Measurements from ENCODE around the gene MYOG. TPM values are rescaled to one million over a fixed set of nuclear protein-coding genes. Genes with fewer than 3 reads are reported as not detected.

Gene MYOG
- total RNA-seq, 1 experiment from 2014 or later, result not detected

DNA sequence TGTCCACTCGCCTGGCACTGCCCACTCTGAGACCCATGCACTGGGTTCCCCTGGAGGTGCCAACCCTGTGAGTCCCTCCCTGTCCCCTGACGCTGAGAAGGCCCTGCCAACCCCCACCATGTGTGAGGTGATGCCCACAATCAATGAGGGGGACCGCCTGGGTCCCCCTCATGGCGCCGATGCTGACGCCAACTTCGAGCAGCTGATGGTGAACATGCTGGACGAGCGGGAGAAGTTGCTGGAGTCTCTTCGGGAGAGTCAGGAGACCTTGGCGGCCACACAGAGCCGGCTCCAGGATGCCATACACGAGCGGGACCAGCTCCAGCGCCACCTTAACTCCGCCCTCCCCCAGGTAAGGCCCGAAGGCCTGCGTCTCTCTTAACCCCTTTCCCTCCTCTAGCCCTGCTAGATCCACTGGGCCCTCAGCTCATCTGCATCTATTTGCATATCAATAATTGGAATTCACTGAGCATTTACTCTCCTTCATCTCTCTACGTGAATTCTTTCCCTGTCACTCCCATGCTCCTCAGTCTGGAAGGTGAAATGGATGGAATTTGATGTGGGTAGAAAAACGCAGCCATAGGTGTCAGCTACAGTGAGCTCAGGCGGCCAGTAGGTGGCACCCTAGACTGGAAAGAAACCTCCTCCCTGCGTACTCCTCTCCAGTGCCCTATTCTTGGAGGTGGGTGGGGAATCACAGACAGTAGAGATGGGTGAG, 46.8 kb downstream of the MYOG start:
- Histone ChIP-seq H3K56ac (ENCODE audit: insufficient read length, low read depth, low read length) (no peak overlapping the region), H3K27me3 (ENCODE audit: insufficient read depth, low read length) (no peaks in the 10 kb centered on the region), H4K20me1 (ENCODE audit: control insufficient read depth, insufficient read depth, insufficient read length) (no peaks in the 10 kb centered on the region), H2BK120ac (ENCODE audit: low read depth, low read length, poor library complexity, severe bottlenecking) (no peak overlapping the region), H3K79me1 (ENCODE audit: insufficient read depth, low read depth, low read length, poor library complexity, severe bottlenecking) (no peaks in the 10 kb centered on the region), H3K9ac (ENCODE audit: extremely low read depth, insufficient read length, low read length) (no peak overlapping the region), H4K5ac (ENCODE audit: insufficient read length, low read depth, low read length) (no peak overlapping the region), H2BK20ac (ENCODE audit: low read depth, low read length, poor library complexity, severe bottlenecking) (no peak overlapping the region), H2BK12ac (ENCODE audit: insufficient read length, low read depth, low read length) (no peak overlapping the region), H3K4ac (ENCODE audit: low read depth, low read length) (no peak overlapping the region), H3T11ph (ENCODE audit: low read length) (no peak overlapping the region), H2AFZ (ENCODE audit: low read length) (no peak overlapping the region), H3K9me3 (ENCODE audit: control insufficient read depth, low read depth, low read length) (no peaks in the 10 kb centered on the region), H3K4me1 (ENCODE audit: insufficient read depth, low read length) (peaks cover 7% of the 10 kb centered on the region; the same call in 1 of the 2 replicates), H3K14ac (ENCODE audit: insufficient read depth, low read length) (no peak overlapping the region), H2BK5ac (ENCODE audit: insufficient read length, low read length) (no peak overlapping the region), H3K4me2 (ENCODE audit: insufficient read depth, insufficient read length, low read length) (no peak overlapping the region), H3K79me2 (ENCODE audit: insufficient read depth, low read length) (no peaks in the 10 kb centered on the region), H4K91ac (ENCODE audit: insufficient read length, low read depth, low read length) (no peak overlapping the region), H2BK15ac (ENCODE audit: low read depth, low read length) (no peak overlapping the region), H4K8ac (replicated peaks; ENCODE audit: insufficient read length, low read depth, low read length) (no peak overlapping the region), H2AK5ac (ENCODE audit: insufficient read length, low read length) (no peak overlapping the region), H3K23ac (ENCODE audit: insufficient read length, low read depth, low read length) (no peak overlapping the region), H3K23me2 (ENCODE audit: insufficient read length, low read depth, low read length, poor library complexity, severe bottlenecking) (no peaks in the 10 kb centered on the region), H3K18ac (ENCODE audit: insufficient read length, low read depth, low read length) (no peak overlapping the region), H3K27ac (ENCODE audit: insufficient read length, low read depth, low read length) (no peak overlapping the region)
- H3K27ac Mint-ChIP-seq, result no peak overlapping the region
- peak; percentile 85 for DNase-seq
- peaks cover 24 to 32% of the 10 kb centered on the region in 2 experiments for H3K4me1 Mint-ChIP-seq
- no CpG with 5 or more reads among the region's 22 CpGs for WGBS (ENCODE audit: extremely low coverage, insufficient read length, low lambda C conversion rate)
- TF ChIP-seq, protein P1, sequence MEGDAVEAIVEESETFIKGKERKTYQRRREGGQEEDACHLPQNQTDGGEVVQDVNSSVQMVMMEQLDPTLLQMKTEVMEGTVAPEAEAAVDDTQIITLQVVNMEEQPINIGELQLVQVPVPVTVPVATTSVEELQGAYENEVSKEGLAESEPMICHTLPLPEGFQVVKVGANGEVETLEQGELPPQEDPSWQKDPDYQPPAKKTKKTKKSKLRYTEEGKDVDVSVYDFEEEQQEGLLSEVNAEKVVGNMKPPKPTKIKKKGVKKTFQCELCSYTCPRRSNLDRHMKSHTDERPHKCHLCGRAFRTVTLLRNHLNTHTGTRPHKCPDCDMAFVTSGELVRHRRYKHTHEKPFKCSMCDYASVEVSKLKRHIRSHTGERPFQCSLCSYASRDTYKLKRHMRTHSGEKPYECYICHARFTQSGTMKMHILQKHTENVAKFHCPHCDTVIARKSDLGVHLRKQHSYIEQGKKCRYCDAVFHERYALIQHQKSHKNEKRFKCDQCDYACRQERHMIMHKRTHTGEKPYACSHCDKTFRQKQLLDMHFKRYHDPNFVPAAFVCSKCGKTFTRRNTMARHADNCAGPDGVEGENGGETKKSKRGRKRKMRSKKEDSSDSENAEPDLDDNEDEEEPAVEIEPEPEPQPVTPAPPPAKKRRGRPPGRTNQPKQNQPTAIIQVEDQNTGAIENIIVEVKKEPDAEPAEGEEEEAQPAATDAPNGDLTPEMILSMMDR (conservative IDR thresholded peaks at IDR 0.05), result peak; percentile 94
- no peak overlapping the region for H3K4me3 Mint-ChIP-seq
- H3K27me3 Mint-ChIP-seq (ENCODE audit: low read depth), result peaks cover 3% of the 10 kb centered on the region
- no peaks in the 10 kb centered on the region for H3K9me3 Mint-ChIP-seq
- peaks cover 1 to 19% (median 2%) of the 10 kb centered on the region in 3 experiments; a peak in 5 of 7 replicates for H3K36me3 Mint-ChIP-seq (ENCODE audit: insufficient read depth in 1 of 3, low read depth in 3 of 3)
